HepG2 (cell line): ENCODE results near the gene CEP250. TPM values are rescaled to one million over a fixed set of nuclear protein-coding genes. Genes with fewer than 3 reads are reported as not detected.

Experiments
- ADNP ChIP-seq: sonication (generic); formaldehyde crosslinking; IDR thresholded peaks from 2 replicates; pipeline ENCODE4 v1.4.0; 2020; ENCODE audit warnings: missing genetic modification reagents
- AGO2 ChIP-seq: fragments of 200-400 bp; formaldehyde crosslinking; optimal IDR thresholded peaks from 2 replicates; pipeline ENCODE3; 2017; ENCODE audit warnings: mild to moderate bottlenecking, low read depth, low read length, moderate library complexity
- CENPT ChIP-seq: sonication (generic); formaldehyde crosslinking; IDR thresholded peaks from 2 replicates; pipeline ENCODE4 v1.8.0; 2022; ENCODE audit warnings: low read depth, mild to moderate bottlenecking, moderate library complexity, missing genetic modification reagents
- FOXA1 ChIP-seq, 2 experiments: fragments of 450-650 bp in 1 of 2; sonication (generic) in 1 of 2; formaldehyde crosslinking in 1 of 2; IDR thresholded peaks; 2 replicates each; pipeline versions ENCODE4 v1.4.0 to v1.6.1; 2016 to 2020; ENCODE audit warnings: missing genetic modification reagents in 1 of 2
- HOXD1 ChIP-seq: sonication (generic); formaldehyde crosslinking; IDR thresholded peaks from 2 replicates; pipeline ENCODE4 v1.5.0; 2020; ENCODE audit warnings: missing genetic modification reagents
- KAT7 ChIP-seq: IDR thresholded peaks from 2 replicates; pipeline ENCODE4 v1.6.1; 2018; ENCODE audit warnings: borderline replicate concordance, missing compliant biosample characterization
- MTA1 ChIP-seq: sonication (generic); formaldehyde crosslinking; IDR thresholded peaks from 2 replicates; pipeline ENCODE4 v1.4.0; 2020; ENCODE audit warnings: missing genetic modification reagents, mild to moderate bottlenecking, borderline replicate concordance
- NFE2 ChIP-seq: sonication (generic); formaldehyde crosslinking; IDR thresholded peaks from 2 replicates; pipeline ENCODE4 v1.4.0; 2020; ENCODE audit warnings: missing genetic modification reagents
- RBAK ChIP-seq: sonication (generic); formaldehyde crosslinking; IDR thresholded peaks from 2 replicates; pipeline ENCODE4 v1.5.1; 2020; ENCODE audit warnings: mild to moderate bottlenecking, missing genetic modification reagents
- RFX1 ChIP-seq: fragments of 450-650 bp; IDR thresholded peaks from 2 replicates; pipeline ENCODE4 v1.6.1; 2017
- TFDP1 ChIP-seq: IDR thresholded peaks from 2 replicates; pipeline ENCODE4 v1.6.1; 2016; ENCODE audit warnings: missing compliant biosample characterization, missing genetic modification reagents, borderline replicate concordance
- THAP7 ChIP-seq: sonication (generic); formaldehyde crosslinking; IDR thresholded peaks from 2 replicates; pipeline ENCODE4 v1.8.1; 2023; ENCODE audit warnings: mild to moderate bottlenecking, missing genetic modification reagents
- ZFP1 ChIP-seq: IDR thresholded peaks from 2 replicates; pipeline ENCODE4 v1.6.1; 2016
- ZNF17 ChIP-seq: sonication (generic); formaldehyde crosslinking; IDR thresholded peaks from 2 replicates; pipeline ENCODE4 v1.5.0; 2020; ENCODE audit warnings: mild to moderate bottlenecking, missing genetic modification reagents
- ZNF333 ChIP-seq: sonication (generic); formaldehyde crosslinking; IDR thresholded peaks from 2 replicates; pipeline ENCODE4 v1.4.0; 2020; ENCODE audit warnings: mild to moderate bottlenecking, missing genetic modification reagents, borderline replicate concordance
- ZNF441 ChIP-seq: sonication (generic); formaldehyde crosslinking; IDR thresholded peaks from 2 replicates; pipeline ENCODE4 v1.7.0; 2021; ENCODE audit warnings: missing genetic modification reagents, borderline replicate concordance
- ZNF569 ChIP-seq: sonication (generic); formaldehyde crosslinking; IDR thresholded peaks from 2 replicates; pipeline ENCODE4 v1.5.0; 2020; ENCODE audit warnings: mild to moderate bottlenecking, missing genetic modification reagents, moderate library complexity, borderline replicate concordance
- ZNF724P ChIP-seq: sonication (generic); formaldehyde crosslinking; IDR thresholded peaks from 2 replicates; pipeline ENCODE4 v1.8.0; 2022; ENCODE audit warnings: missing genetic modification reagents, borderline replicate concordance
- ZNF746 ChIP-seq: sonication (generic); formaldehyde crosslinking; IDR thresholded peaks from 2 replicates; pipeline ENCODE4 v1.8.0; 2022; ENCODE audit warnings: mild to moderate bottlenecking, missing genetic modification reagents
- polyA plus RNA-seq, 8 experiments: library from polyadenylated mRNA; depleted of rRNA in 3 of 8; stranded (reverse) in 7 of 8; unstranded in 1 of 8; fragments of >200 nt; fragmentation: Illumina TruSeq in 4 of 8; extraction: Trizol in 4 of 8; gene quantifications; 2 replicates each; pipeline versions ENCODE4 v1.2.1 to v1.2.3, GENCODE V29; 2011 to 2016; ENCODE audit warnings: low read depth in 4 of 8, missing spikeins in 1 of 8, mixed read lengths in 1 of 8; ENCODE audit not compliant: insufficient read depth in 1 of 8
- total RNA-seq, 5 experiments: library from RNA; depleted of rRNA; stranded (reverse); fragments of >200 nt; fragmentation: Illumina TruSeq; extraction: Trizol; gene quantifications; 2 replicates each; pipeline ENCODE4 v1.2.3, GENCODE V29; 2016; ENCODE audit warnings: low read depth in 1 of 5
- TF ChIP-seq, protein P1 (sequence below): sonication (generic); formaldehyde crosslinking; IDR thresholded peaks from 2 replicates; pipeline ENCODE4 v1.9.0; 2021; ENCODE audit warnings: missing genetic modification reagents, borderline replicate concordance

Gene CEP250
- total and polyA plus RNA-seq, 2 of the 13 experiments (the other 11 are each of a cell fraction or from before 2014, with no cell fraction given), result 28.8 to 55.3 TPM

GRCh38 chr20:35431621-35432429 lies 23.6 kb upstream of the CEP250 start (continued):
- TF ChIP-seq TFDP1 (no peak), HOXD1 (CRISPR knock-in tag) (no peak), ZNF441 (CRISPR knock-in tag) (no peak), ZFP1 (CRISPR knock-in tag) (no peak), KAT7 (CRISPR knock-in tag) (no peak), AGO2 (no peak), CENPT (CRISPR knock-in tag) (no peak), ZNF333 (CRISPR knock-in tag) (peak; percentile 32; the same call in 1 of the 2 replicates), MTA1 (peak; percentile 27; the same call in 1 of the 2 replicates), ZNF724P (no peak), NFE2 (no peak), FOXA1 (IDR thresholded peaks at IDR 0.05) (no peak), FOXA1 (CRISPR knock-in tag; IDR thresholded peaks at IDR 0.05) (peak; percentile 82), THAP7 (CRISPR knock-in tag) (0 out of 2 replicates have a peak, but pooled peaks have one; percentile 70), RBAK (CRISPR knock-in tag) (no peak), ZNF746 (CRISPR knock-in tag) (0 out of 2 replicates have a peak, but pooled peaks have one; percentile 49), ZNF569 (no peak), ADNP (CRISPR knock-in tag) (no peak), ZNF17 (no peak), RFX1 (no peak)
- TF ChIP-seq, protein P1, sequence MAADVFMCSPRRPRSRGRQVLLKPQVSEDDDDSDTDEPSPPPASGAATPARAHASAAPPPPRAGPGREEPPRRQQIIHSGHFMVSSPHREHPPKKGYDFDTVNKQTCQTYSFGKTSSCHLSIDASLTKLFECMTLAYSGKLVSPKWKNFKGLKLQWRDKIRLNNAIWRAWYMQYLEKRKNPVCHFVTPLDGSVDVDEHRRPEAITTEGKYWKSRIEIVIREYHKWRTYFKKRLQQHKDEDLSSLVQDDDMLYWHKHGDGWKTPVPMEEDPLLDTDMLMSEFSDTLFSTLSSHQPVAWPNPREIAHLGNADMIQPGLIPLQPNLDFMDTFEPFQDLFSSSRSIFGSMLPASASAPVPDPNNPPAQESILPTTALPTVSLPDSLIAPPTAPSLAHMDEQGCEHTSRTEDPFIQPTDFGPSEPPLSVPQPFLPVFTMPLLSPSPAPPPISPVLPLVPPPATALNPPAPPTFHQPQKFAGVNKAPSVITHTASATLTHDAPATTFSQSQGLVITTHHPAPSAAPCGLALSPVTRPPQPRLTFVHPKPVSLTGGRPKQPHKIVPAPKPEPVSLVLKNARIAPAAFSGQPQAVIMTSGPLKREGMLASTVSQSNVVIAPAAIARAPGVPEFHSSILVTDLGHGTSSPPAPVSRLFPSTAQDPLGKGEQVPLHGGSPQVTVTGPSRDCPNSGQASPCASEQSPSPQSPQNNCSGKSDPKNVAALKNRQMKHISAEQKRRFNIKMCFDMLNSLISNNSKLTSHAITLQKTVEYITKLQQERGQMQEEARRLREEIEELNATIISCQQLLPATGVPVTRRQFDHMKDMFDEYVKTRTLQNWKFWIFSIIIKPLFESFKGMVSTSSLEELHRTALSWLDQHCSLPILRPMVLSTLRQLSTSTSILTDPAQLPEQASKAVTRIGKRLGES, result no peak
